ENCODE results near the gene SF1. TPM values are rescaled to one million over a fixed set of nuclear protein-coding genes. Genes with fewer than 3 reads are reported as not detected.

The SF1 gene
- total and polyA plus RNA-seq, 9 of the 15 experiments (the other 6 are each of a cell fraction or from before 2014, with no cell fraction given): 13.1 to 334 (median 111) TPM

GRCh38 chr11:64787526-64788320 lies 9.4 kb upstream of the SF1 start (continued):
- TF ChIP-seq ZNF609 (CRISPR knock-in tag; IDR thresholded peaks at IDR 0.05; ENCODE audit: borderline replicate concordance) (no peak), ZBTB49 (CRISPR knock-in tag; IDR thresholded peaks at IDR 0.05; ENCODE audit: borderline replicate concordance) (no peak), ETV5 (CRISPR knock-in tag; IDR thresholded peaks at IDR 0.05; ENCODE audit: low read depth) (no peak), BMI1 (IDR thresholded peaks at IDR 0.05; ENCODE audit: low read length) (no peak), ERF (CRISPR knock-in tag; IDR thresholded peaks at IDR 0.05) (no peak), NR1H2 (CRISPR knock-in tag; IDR thresholded peaks at IDR 0.05) (no peak), RFX7 (CRISPR knock-in tag; IDR thresholded peaks at IDR 0.05) (no peak), ZNF696 (CRISPR knock-in tag; conservative IDR thresholded peaks at IDR 0.05) (no peak), ZNF23 (CRISPR knock-in tag; IDR thresholded peaks at IDR 0.05) (no peak), BRF1 (IDR thresholded peaks at IDR 0.05; ENCODE audit: borderline replicate concordance, extremely low read depth, insufficient read length) (no peak), ZNF436 (CRISPR knock-in tag; IDR thresholded peaks at IDR 0.05) (no peak), MCM2 (IDR thresholded peaks at IDR 0.05; ENCODE audit: low read depth) (no peak), BRF2 (IDR thresholded peaks at IDR 0.05; ENCODE audit: borderline replicate concordance, insufficient read depth, insufficient read length) (no peak), RUNX1 (IDR thresholded peaks at IDR 0.05; ENCODE audit: low read depth) (no peak), ADNP (tag; IDR thresholded peaks at IDR 0.05) (no peak), ZNF644 (tag; IDR thresholded peaks at IDR 0.05; ENCODE audit: low read depth) (no peak), DEAF1 (CRISPR knock-in tag; IDR thresholded peaks at IDR 0.05) (peak; percentile 49; the same call in 1 of the 2 replicates), NR3C1 (CRISPR knock-in tag; IDR thresholded peaks at IDR 0.05) (no peak)

Measured in K562 (cell line).